ENCODE results near the gene EGFLAM. TPM values are rescaled to one million over a fixed set of nuclear protein-coding genes. Genes with fewer than 3 reads are reported as not detected.

The EGFLAM gene
- total RNA-seq, 1 donor from 2014 or later, result 13.2 TPM

DNA sequence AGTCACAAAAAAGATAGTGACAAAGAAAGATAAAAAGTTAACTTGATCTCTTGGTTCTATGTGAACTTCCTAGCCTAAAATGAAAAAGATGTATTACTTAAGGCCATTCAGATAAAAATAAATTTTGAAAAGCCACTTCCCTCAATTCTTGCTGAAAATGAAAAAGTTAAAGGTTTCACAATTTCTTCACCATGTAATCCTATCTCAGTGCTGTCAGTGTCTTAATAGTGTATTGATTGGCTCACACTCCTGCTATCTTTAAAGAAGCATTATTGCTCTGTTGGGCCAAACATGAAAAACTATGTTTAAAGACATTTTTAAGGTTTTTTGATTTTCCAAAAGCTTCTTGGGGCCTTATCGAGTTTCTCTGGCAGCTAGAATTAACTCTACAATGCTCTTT lies 18.1 kb upstream of the EGFLAM start:
- Mint-ChIP-seq H3K27ac (ENCODE audit: unreplicated experiment) (no peak overlapping the region), H3K36me3 (ENCODE audit: unreplicated experiment) (no peaks in the 10 kb centered on the region)

DNA sequence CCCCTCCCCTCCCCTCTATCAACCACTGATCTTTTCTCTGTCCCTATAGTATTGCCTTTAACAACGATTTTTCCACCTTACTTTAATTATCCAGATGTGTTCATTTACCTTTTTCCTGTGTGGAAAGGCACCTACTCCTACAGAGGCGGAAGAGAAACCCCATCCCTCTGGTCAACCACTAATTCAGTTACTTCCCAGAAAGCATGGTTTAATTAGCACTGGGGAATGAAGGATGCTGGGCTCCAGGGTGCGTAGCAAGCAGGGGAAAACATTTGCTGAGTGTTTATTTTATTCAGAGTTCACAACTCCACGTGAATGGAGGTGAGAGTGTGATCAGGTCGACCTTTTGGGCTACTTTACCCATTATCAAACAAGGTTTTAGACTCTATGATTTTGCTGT lies 16.7 kb upstream of the EGFLAM start:
- no peak for TF ChIP-seq CTCF (IDR thresholded peaks at IDR 0.05; ENCODE audit: partially characterized antibody, unreplicated experiment)

More for the DNA sequence above, 18.1 kb upstream of the EGFLAM start:
- no peak for TF ChIP-seq CTCF (IDR thresholded peaks at IDR 0.05; ENCODE audit: partially characterized antibody, unreplicated experiment)
- no peak for DNase-seq
- no peaks in the 10 kb centered on the region for H3K9me3 Mint-ChIP-seq (ENCODE audit: unreplicated experiment)
- H3K4me3 Mint-ChIP-seq (ENCODE audit: unreplicated experiment), result no peak overlapping the region
- no peaks in the 10 kb centered on the region for H3K4me1 Mint-ChIP-seq (ENCODE audit: low read depth, unreplicated experiment)
- H3K27me3 Mint-ChIP-seq (ENCODE audit: unreplicated experiment), result no peaks in the 10 kb centered on the region

GRCh38 chr5:38245307-38245706 lies 13.1 kb upstream of the EGFLAM start:
- TF ChIP-seq CTCF (IDR thresholded peaks at IDR 0.05; ENCODE audit: partially characterized antibody, unreplicated experiment), result no peak
- Mint-ChIP-seq H3K27me3 (ENCODE audit: unreplicated experiment) (no peaks in the 10 kb centered on the region), H3K4me3 (ENCODE audit: unreplicated experiment) (no peak overlapping the region), H3K4me1 (ENCODE audit: low read depth, unreplicated experiment) (no peaks in the 10 kb centered on the region), H3K27ac (ENCODE audit: unreplicated experiment) (no peak overlapping the region), H3K9me3 (ENCODE audit: unreplicated experiment) (no peaks in the 10 kb centered on the region), H3K36me3 (ENCODE audit: unreplicated experiment) (no peaks in the 10 kb centered on the region)
- no peak for DNase-seq

More for the DNA sequence above, 16.7 kb upstream of the EGFLAM start:
- Mint-ChIP-seq H3K27ac (ENCODE audit: unreplicated experiment) (no peak overlapping the region), H3K36me3 (ENCODE audit: unreplicated experiment) (no peaks in the 10 kb centered on the region), H3K4me1 (ENCODE audit: low read depth, unreplicated experiment) (no peaks in the 10 kb centered on the region), H3K9me3 (ENCODE audit: unreplicated experiment) (no peaks in the 10 kb centered on the region), H3K4me3 (ENCODE audit: unreplicated experiment) (no peak overlapping the region), H3K27me3 (ENCODE audit: unreplicated experiment) (no peaks in the 10 kb centered on the region)
- no peak for DNase-seq

DNA sequence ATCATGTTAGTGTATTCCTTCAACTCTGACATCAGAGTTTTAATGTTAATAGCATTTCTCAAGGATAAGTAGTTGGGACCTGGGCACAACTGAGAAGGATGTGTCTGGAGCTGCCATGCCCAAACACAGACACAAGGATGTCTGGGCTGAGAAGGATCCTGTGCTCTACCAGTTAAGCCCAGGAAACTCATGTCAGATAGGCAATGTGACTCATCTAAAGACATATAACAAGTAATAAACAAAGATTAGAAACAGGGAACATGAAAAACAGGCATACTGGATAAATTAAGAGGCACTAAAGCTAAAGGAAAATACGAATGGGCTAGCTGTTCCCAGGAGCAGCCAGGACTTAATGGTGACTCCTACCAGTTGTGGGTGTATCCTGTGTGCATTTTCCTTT lies 9.1 kb upstream of the EGFLAM start:
- TF ChIP-seq CTCF (IDR thresholded peaks at IDR 0.05; ENCODE audit: partially characterized antibody, unreplicated experiment), result no peak
- Mint-ChIP-seq H3K36me3 (ENCODE audit: unreplicated experiment) (no peaks in the 10 kb centered on the region), H3K27ac (ENCODE audit: unreplicated experiment) (no peak overlapping the region), H3K9me3 (ENCODE audit: unreplicated experiment) (peaks cover 2% of the 10 kb centered on the region), H3K4me1 (ENCODE audit: low read depth, unreplicated experiment) (peaks cover 6% of the 10 kb centered on the region), H3K27me3 (ENCODE audit: unreplicated experiment) (no peaks in the 10 kb centered on the region), H3K4me3 (ENCODE audit: unreplicated experiment) (no peak overlapping the region)
- no peak for DNase-seq

DNA sequence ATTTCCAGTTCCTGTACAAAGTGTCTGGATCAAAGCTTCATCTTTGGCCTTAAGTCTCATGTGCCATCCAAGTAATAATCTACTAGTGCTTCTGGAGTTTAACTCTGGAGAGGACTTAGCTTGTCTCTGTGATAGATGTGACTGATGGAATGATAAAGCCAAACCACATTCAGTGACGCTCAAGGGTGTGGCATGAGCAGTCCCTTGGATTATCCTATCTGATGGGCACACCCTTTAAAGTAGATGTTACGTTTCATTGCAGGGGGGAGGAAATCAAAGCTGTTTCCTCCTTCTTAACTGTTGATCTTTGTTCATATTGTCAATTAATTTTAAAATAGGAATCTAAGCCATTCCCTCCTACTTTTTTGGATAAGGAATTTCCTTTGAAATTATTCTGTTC lies 8.5 kb upstream of the EGFLAM start:
- Mint-ChIP-seq H3K27me3 (ENCODE audit: unreplicated experiment) (no peaks in the 10 kb centered on the region), H3K9me3 (ENCODE audit: unreplicated experiment) (peaks cover 2% of the 10 kb centered on the region), H3K4me1 (ENCODE audit: low read depth, unreplicated experiment) (peaks cover 6% of the 10 kb centered on the region), H3K36me3 (ENCODE audit: unreplicated experiment) (no peaks in the 10 kb centered on the region), H3K27ac (ENCODE audit: unreplicated experiment) (no peak overlapping the region), H3K4me3 (ENCODE audit: unreplicated experiment) (no peak overlapping the region)
- TF ChIP-seq CTCF (IDR thresholded peaks at IDR 0.05; ENCODE audit: partially characterized antibody, unreplicated experiment), result no peak
- DNase-seq, result no peak
